Right renal cortex interstitium (tissue), 3 donors: ENCODE data around the gene TMEM9. TPM values are rescaled to one million over a fixed set of nuclear protein-coding genes. Genes with fewer than 3 reads are reported as not detected.

Experiments
- DNase-seq, 3 donors: peaks; one replicate each; pipeline ENCODE4 v3.0.0-alpha.2; 2013; ENCODE audit warnings: low read depth in 3 of 3, low spot score in 2 of 3
- polyA plus RNA-seq, 3 donors: library from polyadenylated mRNA; unstranded; fragments of 120-200 nt; gene quantifications; one replicate each; pipeline ENCODE4 v1.2.1, GENCODE V29; 2013; ENCODE audit not compliant: insufficient read length in 3 of 3

TMEM9 gene
- polyA plus RNA-seq, 3 donors, result 145 to 169 (median 158) TPM

- no peak for DNase-seq
Observed at GRCh38 chr1:201088395-201088794, 65.9 kb downstream of the TMEM9 start.

- DNase-seq, result no peak
Observed at GRCh38 chr1:201085902-201086735, 68.2 kb downstream of the TMEM9 start.

Other genes with a start within 250 kb of the TMEM9 start
- 1 to 10 TPM; 2.0 to 2.3 (median 2.0) TPM for gene KIF21B, start 130.8 kb downstream of the TMEM9 start, polyA plus RNA-seq
- gene CACNA1S, start 42.0 kb downstream of the TMEM9 start, polyA plus RNA-seq, result under 1 TPM; 0.37 to 0.51 (median 0.46) TPM
- under 1 TPM; 0.06 to 0.15 (median 0.08) TPM for gene ASCL5, start 27.3 kb downstream of the TMEM9 start, polyA plus RNA-seq
- gene IGFN1, start 36.4 kb upstream of the TMEM9 start, polyA plus RNA-seq, result under 1 TPM; 0.13 to 0.42 (median 0.29) TPM
- under 1 TPM; 0.10 to 0.12 (median 0.11) TPM for gene PKP1, start 129.0 kb upstream of the TMEM9 start, polyA plus RNA-seq
- 10 to 100 TPM; 64.7 to 73.7 (median 72.2) TPM for gene TNNT2, start 223.2 kb upstream of the TMEM9 start, polyA plus RNA-seq
- gene LAD1, start 244.8 kb upstream of the TMEM9 start, polyA plus RNA-seq, result 10 to 100 TPM; 30.8 to 36.8 (median 36.1) TPM